GM21529 (cell line): ENCODE results near the gene EPB41L4B.
A peak's percentile ranks its signal among the peaks of the same experiment; 100 is the strongest.
"Not testable (repeated sequence)": the region's sequence is repeated elsewhere in the genome, so short reads cannot be mapped to it uniquely, and the experiment has no call there.

Experiments used
- ATAC-seq: cut with Tn5 transposase; IDR thresholded peaks from one replicate; pipeline ENCODE4 v1.9.1; 2021; ENCODE audit not compliant: unreplicated experiment

The EPB41L4B gene

GRCh38 chr9:109320742-109321448 is at the start of gene EPB41L4B:
TSS of gene EPB41L4B (minus strand) at chr9:109321059. CDS start at chr9:109320446, 613 bp downstream.
- ATAC-seq = peak; percentile 97

- ATAC-seq = peak; percentile 95
Observed at GRCh38 chr9:109369285-109369684, 48.4 kb upstream of the EPB41L4B start.

GRCh38 chr9:109360771-109361170 is 39.9 kb upstream of the EPB41L4B start:
- no peak for ATAC-seq

- ATAC-seq = not testable (repeated sequence)
Observed at GRCh38 chr9:109358968-109359603, 38.2 kb upstream of the EPB41L4B start.

GRCh38 chr9:109355564-109356297 is 34.9 kb upstream of the EPB41L4B start:
- ATAC-seq = no peak

GRCh38 chr9:109354190-109354589 is 33.3 kb upstream of the EPB41L4B start:
- no peak for ATAC-seq

GRCh38 chr9:109351032-109351431 is 30.2 kb upstream of the EPB41L4B start:
- ATAC-seq = no peak

- no peak for ATAC-seq
Observed at GRCh38 chr9:109349421-109349846, 28.6 kb upstream of the EPB41L4B start.

GRCh38 chr9:109346904-109347303 is 26.0 kb upstream of the EPB41L4B start:
- no peak for ATAC-seq

GRCh38 chr9:109344866-109345265 is 24.0 kb upstream of the EPB41L4B start:
- no peak for ATAC-seq

- no peak for ATAC-seq
Observed at GRCh38 chr9:109342878-109343277, 22.0 kb upstream of the EPB41L4B start.

- no peak for ATAC-seq
Observed at GRCh38 chr9:109341561-109341960, 20.7 kb upstream of the EPB41L4B start.

GRCh38 chr9:109340979-109341378 is 20.1 kb upstream of the EPB41L4B start:
- ATAC-seq = not testable (repeated sequence)

GRCh38 chr9:109336409-109336808 is 15.6 kb upstream of the EPB41L4B start:
- ATAC-seq = no peak

- ATAC-seq = no peak
Observed at GRCh38 chr9:109335929-109336328, 15.1 kb upstream of the EPB41L4B start.

- no peak for ATAC-seq
Observed at GRCh38 chr9:109335121-109335520, 14.3 kb upstream of the EPB41L4B start.

GRCh38 chr9:109331353-109331752 is 10.5 kb upstream of the EPB41L4B start:
- no peak for ATAC-seq

- no peak for ATAC-seq
Observed at GRCh38 chr9:109329638-109330258, 8.9 kb upstream of the EPB41L4B start.

- ATAC-seq = no peak
Observed at GRCh38 chr9:109328978-109329637, 8.2 kb upstream of the EPB41L4B start.

GRCh38 chr9:109325089-109325488 is 4.2 kb upstream of the EPB41L4B start:
- no peak for ATAC-seq

- ATAC-seq = no peak
Observed at GRCh38 chr9:109323771-109324170, 2.9 kb upstream of the EPB41L4B start.
